Anterior cingulate cortex (tissue), 58 donors: ENCODE data around the gene SLX9.

Experiments
- DNase-seq, 58 donors: peaks; one replicate each; lab custom pipeline; 2025; lab: John Stamatoyannopoulos, UW

Gene SLX9

DNA sequence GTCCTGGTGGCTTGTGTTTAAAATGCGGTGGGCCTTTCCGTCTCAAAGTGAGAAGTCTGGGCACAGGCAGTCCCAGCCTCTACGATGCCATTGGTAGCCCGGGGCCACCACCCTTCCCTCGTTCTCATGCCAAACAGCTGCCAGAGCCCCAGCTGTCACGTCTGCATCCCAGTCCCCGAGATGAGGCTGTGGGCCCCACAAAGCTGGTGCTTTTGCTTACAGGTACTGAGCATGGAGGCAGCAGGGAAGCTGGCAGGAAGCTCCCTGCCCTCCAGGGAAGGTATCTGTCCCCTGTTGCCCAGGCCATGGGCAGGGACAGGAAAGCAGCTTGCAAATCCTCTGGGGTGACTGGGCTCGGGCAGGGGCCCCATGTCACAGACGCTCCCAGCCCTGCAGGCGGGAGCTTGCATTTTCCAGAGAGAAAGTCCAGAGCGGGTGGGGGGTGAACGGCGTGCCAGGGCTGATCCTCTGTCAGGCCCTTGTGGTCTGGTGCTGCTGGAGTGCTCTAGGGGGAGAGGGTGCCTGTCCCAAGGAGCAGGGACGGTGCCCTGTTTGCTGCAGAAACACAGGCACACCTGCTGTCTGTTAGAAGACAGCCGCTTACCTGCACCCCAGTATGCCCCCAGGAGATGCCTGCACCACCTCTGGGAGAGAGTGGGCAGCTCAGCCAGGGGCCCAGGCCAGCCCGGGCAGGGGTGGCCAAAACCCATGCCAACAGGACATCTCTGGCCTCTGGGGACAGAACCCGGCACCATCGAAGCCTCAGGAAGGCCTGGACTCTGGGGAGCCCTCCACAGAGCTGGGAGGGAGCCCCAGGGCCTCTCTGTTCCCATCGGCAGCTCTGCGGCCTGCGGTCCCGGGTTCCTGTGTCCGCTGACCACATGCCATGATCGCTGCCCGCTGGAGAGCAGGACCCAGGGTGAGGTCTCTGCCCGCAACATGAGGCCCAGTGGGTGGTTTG is 45.9 kb downstream of the SLX9 start:
- DNase-seq, result no peak

DNA sequence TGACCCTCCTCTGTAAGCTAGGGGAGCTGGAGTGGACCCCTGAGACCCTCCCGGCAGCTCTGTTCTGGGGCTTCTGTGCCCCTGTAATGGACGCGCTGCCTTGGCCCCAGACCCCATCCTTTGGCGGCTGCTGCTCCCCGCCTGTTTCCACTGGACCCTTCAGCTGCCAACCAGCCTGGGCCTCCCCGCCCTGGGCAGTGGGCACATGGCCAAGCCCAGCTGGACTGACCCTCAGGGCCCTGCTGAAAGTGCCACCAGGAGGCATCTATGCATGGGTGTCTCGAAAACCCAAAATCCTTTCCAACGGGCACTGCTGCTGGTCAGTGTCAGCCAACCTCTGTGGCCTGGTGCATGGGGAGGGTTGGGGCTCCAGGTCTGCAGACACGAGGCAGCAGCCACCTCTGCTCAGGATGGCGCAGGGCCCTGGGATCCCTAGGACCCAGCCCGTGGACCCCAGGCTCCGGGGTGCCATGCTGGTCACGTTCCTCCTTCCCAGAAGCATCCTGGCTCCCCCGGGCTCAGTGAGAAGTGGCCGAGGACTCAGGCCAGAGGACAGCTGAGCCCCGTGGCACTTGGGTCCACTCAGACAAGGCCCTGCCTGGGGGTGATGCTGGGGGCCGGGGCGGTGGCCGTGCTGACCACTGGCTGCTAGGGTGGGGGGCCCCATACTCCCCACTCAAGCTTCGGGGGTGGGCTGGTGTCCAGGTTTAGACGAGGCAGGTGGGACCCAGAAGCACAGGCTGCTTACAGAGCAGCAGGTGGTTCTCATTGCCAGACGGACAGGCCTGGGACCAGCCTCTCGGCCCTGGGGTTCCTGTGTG is 46.9 kb downstream of the SLX9 start:
- no peak for DNase-seq

DNA sequence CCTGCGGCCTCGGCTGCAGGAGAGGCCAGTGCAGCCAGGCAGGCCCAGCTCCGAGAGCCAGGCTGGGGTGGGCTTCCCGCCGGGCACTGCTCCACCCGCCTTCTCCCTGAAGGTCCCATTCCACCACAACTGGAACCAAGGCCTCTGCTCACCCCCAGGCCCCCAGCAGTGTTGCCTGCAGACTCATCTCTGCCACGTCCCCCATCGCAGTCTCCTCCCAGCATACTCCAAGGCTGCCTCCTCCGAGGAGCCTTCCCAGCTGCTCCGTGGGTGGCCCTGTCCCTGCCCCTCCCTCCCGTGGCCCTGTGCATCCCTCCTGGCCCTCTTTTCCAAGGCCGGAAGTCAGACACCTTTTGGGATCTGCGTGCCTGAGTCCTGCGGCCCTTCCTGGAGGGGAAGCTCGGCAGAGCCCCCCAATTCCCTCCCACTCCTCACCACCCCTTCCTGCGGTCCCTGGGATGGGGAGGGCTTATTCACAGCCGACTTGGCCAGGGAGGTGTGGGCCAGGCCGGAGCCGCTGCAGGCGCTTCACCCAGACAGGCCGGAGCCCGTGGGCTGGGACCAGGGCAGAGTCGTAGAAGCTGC is 47.6 kb downstream of the SLX9 start:
- no peak for DNase-seq

DNA sequence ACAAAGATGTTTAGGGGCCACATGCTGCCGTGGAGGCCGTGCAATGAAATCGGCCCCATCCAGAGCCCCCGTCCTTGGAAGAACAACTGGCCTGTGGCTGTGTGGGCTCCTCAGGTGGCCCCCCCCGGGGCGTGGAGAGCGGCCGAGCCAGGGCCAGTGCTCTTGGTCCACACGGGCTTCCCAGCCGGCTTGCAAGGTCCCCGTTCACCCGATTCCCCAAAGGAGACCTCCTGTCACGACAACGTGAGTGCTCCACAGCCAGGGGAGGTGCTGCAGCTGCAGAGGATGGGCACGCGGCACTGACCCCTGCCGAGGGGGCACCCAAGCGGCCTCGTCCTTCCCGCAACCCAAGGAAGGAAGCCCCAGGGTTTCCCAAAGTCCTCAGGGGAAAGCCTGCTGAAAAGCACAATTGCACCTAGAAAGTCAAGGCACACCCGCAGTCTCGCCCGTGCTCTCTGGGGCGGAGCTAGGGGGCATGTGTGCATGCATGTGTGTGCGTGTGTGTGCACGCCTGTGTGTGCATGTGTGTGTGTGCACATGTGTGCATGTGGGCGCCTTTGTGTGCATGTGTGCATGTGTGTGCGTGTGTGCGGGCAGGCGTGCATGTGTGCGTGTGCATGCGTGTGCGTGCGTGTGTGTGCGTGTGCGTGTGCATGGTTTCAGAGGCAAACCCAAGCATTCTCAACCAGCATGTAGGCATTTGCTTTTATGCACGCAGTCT is 48.2 kb downstream of the SLX9 start:
- no peak for DNase-seq

DNA sequence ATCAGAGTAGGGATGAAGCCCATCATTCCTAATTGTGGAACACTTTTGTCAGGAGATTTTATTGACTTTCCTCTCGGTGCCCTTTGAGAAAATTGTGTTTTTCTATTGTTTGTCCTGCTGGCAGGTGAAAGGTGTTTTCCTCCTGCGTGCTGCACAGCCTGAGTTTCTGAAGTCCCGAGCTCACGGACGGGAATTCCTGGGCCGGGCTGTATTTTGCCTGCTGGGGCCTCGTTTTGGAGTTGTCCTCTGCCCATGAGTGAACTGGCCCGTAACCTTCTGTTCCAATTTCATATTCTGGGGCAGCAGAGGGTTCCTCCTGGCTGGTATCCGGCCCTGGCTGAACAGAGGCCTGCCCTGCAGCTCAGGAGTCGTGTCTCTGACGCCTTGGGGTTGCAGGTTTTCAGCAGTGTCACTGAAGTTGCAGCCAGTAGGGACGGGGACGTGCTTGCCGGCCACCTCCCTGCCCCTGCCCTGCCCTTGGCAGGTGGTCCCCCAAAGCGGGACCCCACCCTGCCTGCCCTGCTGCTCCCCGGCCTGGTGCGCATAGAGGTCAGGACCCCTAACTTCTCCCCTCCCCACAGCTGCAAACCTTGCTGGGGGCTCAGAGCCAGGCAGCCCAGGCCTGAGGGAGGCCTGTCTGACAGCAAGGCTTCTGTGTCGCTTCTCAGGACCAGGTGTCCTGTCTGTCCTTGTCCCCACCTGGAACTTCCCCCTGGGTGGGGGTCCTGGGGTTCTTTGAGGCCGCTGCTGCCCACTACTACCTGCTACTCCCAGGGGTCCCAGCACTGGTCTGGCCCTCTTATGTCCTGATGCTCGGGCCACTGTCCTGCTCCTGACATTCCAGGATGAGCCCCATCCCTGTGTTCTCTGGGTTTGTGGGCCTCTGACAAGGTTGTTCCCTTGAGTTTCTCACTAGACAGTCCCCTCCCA is 49.0 kb downstream of the SLX9 start:
- no peak for DNase-seq

DNA sequence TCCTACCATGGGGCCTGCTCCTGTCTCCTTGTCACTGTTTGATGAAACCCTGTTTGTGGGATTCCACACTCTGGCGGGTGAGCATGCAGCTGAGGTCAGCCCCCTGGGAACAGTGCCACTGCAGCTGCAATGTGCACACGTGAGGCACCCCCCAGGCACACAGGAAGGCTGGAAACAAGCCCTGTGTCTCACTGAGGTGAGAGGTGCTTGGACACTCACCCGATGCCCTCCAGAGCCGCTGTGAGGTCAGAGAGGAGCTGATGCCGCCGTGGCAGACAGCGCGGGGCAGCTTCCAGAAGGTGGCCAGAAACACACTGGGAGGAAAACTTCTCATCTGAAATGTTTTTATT is 49.7 kb downstream of the SLX9 start:
- no peak for DNase-seq

DNA sequence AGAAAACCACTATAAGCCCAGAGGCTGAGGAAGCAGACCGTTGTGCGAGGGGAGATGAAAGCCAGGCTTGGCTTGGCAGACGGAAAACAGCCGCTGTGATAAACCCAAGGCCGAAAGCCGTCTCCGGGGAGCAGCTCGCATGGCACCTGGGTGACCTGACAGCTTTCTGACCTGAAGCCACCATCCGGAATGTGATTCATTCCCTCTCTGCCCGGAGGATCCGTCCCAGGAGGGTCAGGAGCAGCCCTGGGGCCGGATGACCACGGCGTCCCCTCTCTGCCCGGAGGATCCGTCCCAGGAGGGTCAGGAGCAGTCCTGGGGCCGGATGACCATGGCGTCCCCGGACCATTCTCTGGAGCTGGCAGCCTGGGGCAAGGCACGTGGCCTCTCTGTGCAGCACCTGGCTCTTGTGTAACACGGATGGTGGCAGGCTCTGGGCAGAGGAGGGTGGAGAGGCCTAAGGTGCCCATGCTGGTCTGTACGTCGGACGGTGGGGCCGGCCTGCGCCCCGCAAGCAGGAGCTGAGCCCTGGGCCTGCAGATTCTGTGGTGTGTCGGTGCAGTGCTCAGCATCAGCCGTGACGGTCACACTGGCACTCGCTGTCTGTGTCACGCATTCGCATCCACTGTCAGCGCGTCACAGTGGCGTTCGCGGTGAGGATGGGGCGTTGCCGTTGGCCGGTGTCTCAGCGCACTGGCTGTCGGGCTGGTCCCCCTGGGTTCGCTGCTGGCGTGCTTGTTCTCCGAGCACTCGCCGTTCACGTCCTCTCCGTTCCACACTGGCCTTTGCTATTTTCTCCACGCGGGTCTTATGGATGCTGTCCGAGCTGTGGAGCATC is 50.3 kb downstream of the SLX9 start:
- DNase-seq, result no peak

DNA sequence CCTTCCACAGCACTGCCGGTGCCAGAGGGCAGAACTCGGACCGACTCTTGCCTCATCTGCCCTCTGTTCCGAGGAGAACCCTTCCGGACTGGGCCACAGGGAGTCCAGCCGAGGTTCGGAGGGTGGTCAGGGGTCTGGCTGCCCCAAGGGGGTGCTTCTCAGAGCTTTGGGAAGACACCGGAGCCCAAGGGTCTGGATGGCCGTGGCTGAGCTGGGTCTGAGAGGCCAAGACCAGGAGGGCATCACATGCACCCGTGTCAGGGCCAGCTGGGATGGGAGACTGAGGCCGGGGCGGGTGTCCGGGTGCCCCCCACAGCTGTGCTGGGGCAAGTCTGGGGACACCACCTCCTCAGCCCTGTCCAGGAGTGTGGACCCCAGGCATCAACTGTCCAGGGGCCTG is 51.1 kb downstream of the SLX9 start:
- DNase-seq, result no peak

DNA sequence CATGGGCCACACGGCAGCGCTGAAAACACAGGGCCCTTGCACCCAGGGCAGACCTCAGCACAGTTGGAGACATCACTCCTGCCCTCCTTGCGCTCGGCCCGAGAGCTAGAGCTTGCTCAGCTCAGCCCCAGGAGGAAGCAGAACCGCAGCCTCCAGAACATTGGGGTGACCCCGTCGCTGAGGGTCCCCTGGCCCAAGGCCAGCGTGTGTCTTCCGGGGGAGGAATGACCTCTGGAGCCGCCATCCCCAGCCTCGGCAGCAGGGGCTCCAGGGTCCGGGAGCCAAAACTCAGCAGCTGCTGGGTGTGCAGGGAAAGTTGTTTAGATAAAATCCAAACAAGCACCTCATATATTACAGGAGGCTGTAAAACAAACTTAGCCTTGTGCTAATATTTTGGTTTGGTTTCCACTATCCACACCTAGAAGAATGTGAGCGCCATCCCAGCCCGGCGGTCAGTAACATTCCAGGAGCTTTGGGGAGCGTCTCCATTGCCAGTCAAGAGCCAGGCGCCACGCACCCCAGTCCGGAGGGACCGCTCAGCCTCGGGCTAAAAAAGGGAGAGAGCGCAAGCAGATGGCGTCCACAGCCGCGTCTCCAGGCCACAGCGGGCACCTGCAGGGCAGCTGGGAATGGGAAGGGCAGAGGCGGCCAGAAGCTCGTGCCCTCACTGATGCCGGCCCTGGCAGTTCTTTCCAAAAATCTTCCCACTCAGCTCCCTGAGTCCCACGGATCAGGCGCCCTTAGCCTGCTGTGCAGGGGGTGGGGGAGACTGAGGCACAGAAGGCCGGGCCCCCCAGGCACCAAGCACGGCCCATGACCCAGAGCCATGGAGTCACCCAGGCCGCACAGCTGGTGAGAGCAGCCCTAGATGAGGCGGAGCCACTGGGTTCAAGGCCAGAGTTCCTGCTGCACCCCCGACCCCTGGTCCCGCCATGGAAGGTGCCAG is 52.0 kb downstream of the SLX9 start:
- DNase-seq, result no peak

DNA sequence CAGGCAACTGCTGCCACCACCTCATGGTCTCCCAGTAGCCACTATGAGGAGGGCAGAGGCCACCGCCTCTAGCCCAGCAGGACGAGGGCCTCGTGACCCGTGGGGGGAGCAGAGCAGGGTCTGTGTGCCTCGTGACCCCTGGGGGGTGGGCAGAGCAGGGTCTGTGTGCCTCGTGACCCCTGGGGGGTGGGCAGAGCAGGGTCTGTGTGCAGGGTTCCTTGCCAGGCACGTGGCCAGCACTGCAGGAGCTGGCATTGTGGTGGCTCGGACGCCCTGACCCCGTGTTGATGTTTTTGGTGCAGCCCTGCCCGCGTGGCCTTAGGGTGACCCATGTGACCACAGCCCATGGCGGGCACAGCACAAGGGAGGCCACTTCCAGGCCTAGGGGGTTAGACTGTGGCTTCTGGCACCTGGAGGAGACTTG is 52.8 kb downstream of the SLX9 start:
- DNase-seq, result no peak

DNA sequence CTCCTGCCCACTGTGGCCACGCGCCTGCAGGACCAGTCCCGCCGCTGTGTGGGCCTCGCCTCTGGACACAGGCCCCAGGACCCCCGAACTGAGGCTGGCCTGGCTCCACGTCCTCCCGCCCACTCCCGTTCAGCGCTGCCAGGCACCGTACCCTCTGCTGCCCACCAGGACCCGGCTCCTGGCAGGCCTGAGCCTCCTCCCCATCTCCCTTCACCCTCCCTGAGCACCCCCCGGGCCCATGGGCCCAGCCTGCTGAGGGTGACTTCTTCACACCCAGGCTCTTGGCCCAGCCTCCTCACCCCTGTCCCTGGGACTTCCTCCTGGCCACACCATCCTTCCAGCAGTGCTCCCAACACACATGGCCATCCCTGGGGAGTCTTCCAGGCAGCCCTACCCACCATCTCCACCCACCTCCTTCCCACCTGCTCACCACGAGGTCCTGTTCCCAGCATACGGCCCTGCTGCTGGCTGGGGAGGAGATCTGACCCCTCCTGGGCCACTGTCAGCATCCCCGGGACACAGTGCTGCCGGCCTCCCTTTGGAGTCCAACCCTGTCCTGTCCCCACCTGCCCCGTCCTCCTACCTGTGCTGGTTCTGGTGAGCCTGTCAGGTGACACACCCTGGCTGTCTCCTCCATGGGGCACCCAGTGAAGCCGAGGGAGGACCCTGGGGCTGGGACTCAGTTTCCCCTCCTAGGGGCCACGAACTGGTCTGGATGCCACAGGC is 53.7 kb downstream of the SLX9 start:
- DNase-seq, result no peak

DNA sequence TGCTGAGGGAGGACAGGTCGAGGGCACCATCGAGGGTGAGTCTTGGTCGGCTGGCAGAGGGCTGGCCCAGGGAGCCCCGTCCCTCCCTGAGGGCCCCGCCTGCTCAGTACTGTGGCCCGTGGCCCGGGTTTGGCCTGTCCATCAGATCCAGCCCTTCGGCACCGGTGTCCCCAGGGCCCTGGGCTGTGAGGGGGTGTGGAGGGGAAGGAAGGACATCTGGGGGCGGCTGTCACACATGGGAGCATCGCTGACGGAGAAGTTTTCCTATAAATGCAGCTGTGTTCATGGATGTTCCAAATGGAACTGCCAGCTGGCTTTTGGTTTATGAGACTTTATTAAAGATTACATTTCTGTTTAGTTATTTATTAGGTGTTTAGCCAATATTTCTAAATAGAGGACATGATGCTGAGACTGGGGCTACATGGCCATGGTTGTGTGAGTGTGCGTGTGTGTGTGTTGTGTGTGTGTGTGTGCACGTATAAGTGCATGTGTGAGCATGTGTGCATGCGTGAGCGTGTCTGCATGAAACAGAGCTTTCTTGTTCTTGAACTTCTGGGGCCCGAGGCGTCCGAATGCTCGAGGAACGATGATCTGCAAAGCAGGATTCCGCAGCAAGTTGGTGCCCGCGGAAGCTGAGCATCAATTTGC is 54.3 kb downstream of the SLX9 start:
- no peak for DNase-seq

DNA sequence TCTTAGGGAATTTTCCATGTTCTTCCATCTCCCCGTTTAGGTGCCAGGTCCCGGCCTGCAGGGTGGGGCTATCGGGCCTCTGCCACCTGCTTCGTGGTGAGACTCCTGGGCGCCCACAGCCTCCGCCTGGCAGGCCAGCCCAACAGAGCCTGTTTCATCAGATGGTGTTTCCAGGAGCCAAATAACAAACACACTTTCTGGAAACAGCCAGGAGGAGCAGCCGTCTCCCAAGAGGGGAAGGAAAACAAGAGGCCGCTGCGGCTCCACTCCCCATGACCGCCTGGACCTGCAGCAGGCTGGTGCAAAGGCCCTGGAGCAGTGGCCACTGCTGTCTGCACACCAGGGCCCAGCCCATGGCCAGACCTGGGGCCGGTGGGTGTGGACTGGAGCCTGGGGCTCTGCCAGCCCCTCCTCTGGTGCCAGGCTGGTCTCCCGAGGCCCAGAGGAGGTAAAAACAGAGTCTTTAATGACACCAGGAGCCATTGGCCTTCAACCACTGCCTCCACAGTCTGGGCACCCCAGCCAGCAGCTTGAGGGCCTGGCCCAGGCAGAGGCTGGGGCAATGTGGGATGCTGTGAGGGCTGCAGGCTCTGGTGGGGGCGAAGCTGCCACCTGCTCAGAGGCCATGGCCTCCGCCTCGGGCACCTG is 55.0 kb downstream of the SLX9 start:
- DNase-seq, result no peak

DNA sequence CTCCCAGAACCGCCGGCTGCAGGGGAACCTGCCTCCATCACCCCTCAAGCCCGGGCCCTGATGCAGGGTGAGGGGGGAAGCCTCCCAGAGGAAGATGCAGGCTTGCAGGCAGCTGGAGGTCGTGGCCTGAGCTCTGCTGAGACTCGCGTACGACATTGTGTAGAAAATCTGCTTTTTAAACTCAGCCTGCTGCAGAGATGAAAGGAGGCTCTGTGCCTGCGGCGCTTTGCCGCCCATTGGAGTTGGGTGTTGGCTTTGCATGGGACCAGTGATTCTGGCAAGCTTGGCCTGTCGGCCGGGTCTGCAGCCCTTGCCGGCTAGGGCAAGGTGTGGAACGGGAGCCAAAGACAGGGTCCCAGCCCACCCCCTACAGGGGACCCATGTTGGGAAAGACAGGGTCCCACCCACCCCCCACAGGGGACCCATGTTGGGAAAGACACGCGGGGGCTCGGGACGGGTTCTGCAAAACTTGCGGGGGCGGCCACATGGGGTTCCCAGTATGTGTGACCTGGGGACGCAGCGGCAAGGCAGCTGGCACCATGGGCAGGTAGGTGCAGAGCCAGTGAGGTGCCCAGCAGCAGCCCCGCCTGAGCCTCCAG is 55.6 kb downstream of the SLX9 start:
- DNase-seq, result no peak

DNA sequence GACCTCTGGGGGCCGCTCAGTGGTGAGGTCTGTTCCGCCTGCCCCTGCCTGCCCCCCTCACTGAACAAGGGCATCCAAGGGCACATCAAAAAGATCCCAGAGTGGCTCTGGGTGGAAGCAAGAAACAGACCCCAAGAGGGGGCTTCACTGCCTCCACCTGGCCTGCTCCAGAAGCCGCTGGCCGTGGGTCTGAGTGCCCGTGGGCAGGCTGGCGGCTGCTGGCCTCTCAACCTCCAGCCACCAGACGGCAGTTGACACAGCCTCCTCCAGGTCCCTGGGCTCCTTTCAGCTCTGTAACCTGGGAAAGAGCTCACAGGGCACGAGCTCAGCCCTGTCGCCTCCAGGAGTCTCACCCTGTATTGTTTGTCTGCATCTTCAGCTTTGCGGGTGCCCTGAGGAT is 56.3 kb downstream of the SLX9 start:
- no peak for DNase-seq
